ENCODE results near the gene YPEL5. TPM values are rescaled to one million over a fixed set of nuclear protein-coding genes. Genes with fewer than 3 reads are reported as not detected.

YPEL5 gene
- total RNA-seq, 1 donor, result 102 TPM

DNA sequence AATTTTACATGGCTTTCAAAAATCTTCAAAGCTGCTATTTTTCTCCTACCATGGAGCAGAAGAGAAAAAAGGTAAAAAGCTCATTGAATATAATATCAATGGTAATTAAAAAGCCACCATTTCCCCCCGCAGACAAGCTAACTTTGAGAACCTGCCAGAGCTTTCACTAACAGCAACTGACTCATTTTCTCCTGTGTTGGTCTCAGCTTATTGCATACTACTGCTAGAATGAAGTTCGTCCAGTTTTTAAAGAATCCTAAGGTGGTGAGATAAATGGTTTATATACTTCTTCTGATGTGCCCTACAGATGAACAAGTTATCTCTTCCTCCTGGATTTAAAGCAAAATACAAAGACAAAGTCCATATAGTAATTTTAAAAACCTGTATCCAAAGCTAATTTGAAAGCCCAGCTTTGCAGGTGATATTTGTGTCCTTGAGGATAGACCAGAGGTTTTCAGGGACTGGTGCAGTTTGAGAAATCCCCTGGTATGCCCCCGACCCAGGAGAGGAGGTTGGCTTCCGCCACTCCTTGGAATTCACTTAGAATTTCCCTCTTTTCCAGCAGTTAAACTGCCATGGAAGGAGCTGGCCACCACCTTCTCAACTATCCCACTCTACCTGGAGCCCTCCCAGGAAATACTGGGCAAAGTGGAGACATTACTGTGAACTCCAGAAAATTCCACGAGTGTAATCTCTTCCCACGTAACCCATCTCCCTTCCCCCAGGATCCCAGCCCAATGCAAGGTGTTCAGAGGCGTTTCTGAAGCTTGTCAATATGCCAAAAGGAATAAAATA lies 17.5 kb downstream of the YPEL5 start:
- DNase-seq (ENCODE audit: low read depth), result no peak

DNA sequence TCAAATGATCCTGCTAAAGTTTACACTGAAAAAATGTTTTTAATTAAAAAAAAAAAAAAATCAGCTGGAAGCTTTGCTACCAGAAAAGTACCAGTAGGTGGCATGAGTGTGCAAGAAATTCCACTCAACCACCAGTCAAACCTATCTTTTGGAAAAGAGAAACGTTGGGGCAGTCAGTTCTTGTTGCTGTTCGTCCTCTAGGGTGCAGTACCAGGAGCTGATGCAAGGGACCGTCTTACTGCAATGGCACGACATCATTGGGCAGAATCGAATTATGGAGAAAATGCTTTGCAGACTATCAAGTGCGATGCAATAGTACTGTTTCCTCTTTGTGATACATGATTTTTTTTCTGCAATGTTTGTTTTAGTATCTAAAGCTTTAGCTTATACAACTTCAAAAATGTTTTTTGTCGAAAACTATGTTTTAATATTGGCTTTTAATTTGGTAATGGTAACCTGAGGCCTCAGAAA lies 18.3 kb downstream of the YPEL5 start:
- H3K4me3 ChIP-seq (ENCODE audit: low read depth, low read length), result no peak overlapping the region
- DNase-seq (ENCODE audit: low read depth), result peak; percentile 93
- peak; percentile 80 for TF ChIP-seq CTCF (IDR thresholded peaks at IDR 0.05; ENCODE audit: insufficient read depth, low read length)

More for the DNA sequence above, 17.5 kb downstream of the YPEL5 start:
- no peak overlapping the region for H3K4me3 ChIP-seq (ENCODE audit: low read depth, low read length)
- TF ChIP-seq CTCF (IDR thresholded peaks at IDR 0.05; ENCODE audit: insufficient read depth, low read length), result no peak

DNA sequence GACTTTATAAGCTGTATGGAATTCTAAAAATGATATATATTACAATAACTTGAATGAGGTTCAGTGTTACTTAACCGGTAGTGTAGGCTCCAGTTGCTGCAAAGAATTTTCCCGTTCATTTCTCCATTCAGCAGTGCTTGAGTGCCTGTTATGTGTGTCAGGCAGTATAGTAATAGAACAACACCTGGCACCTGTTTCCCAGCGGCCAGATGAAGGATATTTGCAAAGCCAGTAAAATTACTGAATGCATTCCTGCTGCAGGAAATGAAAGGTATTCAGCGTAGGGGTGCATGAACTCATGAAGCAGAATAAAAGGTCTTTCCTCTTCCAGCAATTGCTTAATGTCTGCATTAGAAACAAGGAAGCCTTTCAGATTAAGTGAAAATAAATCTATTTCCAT lies 18.8 kb downstream of the YPEL5 start:
- no peak for DNase-seq (ENCODE audit: low read depth)
- no peak overlapping the region for H3K4me3 ChIP-seq (ENCODE audit: low read depth, low read length)
- TF ChIP-seq CTCF (IDR thresholded peaks at IDR 0.05; ENCODE audit: insufficient read depth, low read length), result no peak

DNA sequence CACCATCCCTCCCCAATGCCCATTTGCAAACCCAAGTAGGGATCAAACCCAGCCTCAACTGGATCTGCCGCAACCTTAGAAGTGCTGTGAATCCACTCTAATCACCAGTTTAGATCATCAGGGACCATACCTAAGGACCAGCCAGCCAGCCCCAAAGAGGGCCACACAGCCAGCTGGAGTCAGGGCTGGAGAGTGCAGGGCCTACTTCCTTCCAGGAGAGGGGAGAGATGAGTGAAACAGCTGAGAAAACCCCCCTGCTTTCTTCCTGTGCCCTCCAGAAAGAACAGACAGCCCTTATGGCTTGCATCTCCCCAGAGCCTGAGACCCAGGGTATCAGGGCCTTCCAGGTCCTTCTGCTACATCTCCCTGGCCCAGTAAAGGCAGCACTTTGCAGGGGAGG lies 25.8 kb downstream of the YPEL5 start:
- no peak overlapping the region for H3K4me3 ChIP-seq (ENCODE audit: low read depth, low read length)
- no peak for TF ChIP-seq CTCF (IDR thresholded peaks at IDR 0.05; ENCODE audit: insufficient read depth, low read length)
- no peak for DNase-seq (ENCODE audit: low read depth)

DNA sequence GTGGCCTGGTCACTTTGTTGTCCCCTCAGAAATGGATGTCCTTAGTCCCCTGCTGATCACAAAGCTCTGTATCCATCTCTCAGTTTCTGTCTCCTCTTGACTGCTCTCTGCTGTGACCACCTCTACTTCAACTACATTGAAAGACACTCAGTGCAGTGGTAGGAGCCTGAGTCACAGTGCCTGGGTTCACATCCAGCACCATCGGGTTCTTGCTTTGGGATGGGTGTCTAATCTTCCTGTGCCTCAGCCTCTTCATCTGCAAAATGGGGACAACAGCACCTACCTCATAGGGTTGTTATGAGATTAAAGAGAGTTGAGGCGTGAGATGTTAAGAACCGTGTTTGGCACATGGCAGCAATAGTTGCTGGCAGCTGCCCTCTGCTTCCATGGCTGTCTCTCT lies 30.6 kb downstream of the YPEL5 start:
- no peak overlapping the region for H3K4me3 ChIP-seq (ENCODE audit: low read depth, low read length)
- TF ChIP-seq CTCF (IDR thresholded peaks at IDR 0.05; ENCODE audit: insufficient read depth, low read length), result no peak
- DNase-seq (ENCODE audit: low read depth), result no peak

DNA sequence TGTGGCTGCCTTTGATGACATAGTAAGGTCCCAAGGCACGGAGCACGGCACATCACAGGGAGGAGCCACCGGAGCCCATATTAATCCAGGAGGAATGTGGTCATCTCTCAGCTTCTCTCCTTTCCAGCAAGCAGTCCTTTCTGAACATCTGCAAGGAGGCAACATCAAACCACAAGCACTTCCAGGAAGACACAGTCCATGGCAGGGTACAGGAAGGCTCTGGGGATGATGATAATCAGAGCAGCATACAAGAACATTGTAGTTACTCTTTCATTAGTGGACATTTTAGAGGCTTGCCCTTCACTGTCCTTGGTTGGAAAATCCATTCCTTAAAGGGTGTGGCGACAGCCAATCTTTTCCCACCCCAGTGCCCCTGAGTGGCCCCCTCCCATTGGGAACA lies 31.1 kb downstream of the YPEL5 start:
- TF ChIP-seq CTCF (IDR thresholded peaks at IDR 0.05; ENCODE audit: insufficient read depth, low read length), result no peak
- DNase-seq (ENCODE audit: low read depth), result no peak
- H3K4me3 ChIP-seq (ENCODE audit: low read depth, low read length), result no peak overlapping the region
